HCEC 1CT (cell line): Measurements from ENCODE around the gene SLC25A25.

Experiments
- DNase-seq: peaks from one replicate; pipeline ENCODE4 v3.0.0-alpha.2; 2017

SLC25A25 gene

DNA sequence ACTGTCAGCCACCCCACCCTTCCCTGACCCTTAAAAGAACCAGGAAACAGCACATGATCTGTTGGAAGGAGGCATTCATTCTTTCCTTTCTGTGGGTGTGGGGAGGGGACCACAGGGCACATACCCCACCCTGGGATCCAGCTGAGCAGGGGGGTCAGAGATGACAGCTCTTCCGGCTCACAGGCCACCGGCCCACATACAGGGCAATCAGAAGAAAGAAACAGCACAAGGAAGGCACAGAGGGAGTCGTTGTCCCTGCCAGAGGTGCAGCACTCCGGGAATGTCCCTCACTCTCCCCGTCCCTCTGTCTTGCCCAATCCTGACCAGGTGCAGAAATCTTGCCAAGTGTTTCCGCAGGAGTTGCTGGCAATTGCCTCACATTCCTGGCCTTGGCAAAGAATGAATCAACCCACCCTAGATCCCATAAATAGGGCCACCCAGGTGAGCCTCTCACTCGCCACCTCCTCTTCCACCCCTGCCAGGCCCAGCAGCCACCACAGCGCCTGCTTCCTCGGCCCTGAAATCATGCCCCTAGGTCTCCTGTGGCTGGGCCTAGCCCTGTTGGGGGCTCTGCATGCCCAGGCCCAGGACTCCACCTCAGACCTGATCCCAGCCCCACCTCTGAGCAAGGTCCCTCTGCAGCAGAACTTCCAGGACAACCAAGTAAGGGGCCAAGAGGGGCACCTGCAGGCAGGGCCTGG, 81.1 kb downstream of the SLC25A25 start, which contains the start of gene LCN2:
LCN2 (plus strand) TSS at position 453 of the 701 bp plus-strand sequence; CDS start at position 526, 73 bp downstream.
- DNase-seq, result no peak

DNA sequence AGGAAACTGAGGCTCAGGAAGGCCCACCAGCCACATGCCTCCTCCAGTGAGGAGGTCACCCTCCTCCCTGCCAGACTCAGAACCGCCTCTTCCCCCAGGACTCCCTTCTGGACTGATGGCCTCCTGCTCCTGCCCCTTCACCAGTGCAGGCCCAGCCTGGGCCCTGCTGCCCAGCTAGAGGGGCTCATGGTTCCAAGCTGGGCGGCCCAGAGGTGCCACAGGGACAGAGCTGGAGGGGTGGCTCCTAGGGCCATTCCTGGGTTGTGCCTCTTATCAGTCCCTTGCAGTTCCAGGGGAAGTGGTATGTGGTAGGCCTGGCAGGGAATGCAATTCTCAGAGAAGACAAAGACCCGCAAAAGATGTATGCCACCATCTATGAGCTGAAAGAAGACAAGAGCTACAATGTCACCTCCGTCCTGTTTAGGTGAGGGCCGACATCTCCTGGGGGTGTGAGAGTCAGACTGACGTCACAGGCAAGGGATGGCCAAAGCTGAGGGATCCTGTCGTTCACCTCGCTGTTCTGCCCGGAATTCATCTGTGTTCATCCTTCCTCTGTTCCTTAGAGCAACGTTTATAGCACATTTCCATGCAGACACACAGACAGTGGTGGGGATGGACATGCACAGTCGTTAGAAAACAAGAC, 82.0 kb downstream of the SLC25A25 start:
- DNase-seq, result no peak

DNA sequence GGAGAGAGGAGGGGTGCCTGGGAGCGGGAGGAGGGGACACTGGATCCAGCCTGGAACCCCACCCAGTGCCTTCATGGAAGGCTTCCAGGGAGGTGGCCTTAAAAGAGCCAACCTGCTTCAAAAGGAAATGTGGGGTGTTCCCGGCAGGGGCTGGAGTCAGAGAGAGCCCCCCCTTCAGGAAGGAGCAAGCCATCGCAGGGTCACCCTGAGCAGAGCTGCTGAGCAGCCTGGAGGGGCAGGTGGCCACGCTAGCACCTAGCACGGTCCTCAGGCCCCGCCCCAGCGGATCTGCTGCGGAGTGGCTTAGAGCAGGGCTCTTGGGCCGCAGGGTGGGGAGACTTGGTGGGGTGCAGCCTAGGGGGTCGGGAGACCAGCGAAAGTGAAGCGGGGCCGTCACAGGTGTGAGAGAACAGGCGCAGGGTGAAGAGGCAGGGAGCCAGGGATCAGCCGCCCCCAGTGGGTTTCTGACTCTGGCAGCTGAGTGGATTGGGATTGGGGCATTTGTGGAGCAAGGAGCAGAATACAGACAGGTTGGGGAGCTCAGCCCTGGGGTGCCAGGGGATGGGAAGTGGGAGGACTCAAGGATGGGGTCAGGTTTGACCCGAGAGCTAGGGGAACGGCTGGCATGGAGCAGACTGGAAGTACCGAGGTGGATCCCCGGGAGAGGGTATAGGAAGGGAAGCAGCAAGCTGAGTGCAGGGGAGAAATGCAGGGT, 82.7 kb downstream of the SLC25A25 start:
- DNase-seq, result no peak

DNA sequence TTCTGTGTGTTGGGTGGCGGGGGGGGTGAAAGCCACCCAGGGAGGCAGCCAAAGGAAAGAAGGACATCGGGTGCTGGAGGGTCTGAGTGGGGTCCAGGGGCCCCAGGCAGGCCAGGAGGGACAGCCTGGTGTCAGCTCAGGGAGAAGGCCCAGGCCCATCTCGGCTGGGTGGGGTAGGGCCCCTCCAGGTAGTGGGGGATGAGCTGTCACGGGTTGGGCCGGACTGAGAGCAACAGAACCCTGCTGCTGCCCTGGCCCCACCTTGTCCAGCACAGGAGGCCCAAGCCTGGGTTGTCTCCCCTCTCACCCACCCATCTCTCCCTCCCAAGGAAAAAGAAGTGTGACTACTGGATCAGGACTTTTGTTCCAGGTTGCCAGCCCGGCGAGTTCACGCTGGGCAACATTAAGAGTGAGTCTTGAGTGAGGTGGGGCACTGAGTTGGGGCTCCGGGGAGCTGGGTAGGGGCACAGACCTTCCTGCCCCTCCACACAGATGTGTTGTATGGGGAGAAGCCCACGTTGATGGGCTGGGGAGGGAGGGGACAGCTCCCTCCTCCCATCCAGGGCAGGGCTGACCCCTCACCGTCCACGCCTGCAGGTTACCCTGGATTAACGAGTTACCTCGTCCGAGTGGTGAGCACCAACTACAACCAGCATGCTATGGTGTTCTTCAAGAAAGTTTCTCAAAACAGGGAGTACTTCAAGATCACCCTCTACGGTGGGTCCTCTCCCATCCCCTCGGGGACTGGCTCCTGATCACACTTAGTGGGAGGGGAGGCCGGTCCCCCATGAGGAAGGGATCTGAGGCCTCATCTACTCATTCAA, 83.5 kb downstream of the SLC25A25 start:
- no peak for DNase-seq

DNA sequence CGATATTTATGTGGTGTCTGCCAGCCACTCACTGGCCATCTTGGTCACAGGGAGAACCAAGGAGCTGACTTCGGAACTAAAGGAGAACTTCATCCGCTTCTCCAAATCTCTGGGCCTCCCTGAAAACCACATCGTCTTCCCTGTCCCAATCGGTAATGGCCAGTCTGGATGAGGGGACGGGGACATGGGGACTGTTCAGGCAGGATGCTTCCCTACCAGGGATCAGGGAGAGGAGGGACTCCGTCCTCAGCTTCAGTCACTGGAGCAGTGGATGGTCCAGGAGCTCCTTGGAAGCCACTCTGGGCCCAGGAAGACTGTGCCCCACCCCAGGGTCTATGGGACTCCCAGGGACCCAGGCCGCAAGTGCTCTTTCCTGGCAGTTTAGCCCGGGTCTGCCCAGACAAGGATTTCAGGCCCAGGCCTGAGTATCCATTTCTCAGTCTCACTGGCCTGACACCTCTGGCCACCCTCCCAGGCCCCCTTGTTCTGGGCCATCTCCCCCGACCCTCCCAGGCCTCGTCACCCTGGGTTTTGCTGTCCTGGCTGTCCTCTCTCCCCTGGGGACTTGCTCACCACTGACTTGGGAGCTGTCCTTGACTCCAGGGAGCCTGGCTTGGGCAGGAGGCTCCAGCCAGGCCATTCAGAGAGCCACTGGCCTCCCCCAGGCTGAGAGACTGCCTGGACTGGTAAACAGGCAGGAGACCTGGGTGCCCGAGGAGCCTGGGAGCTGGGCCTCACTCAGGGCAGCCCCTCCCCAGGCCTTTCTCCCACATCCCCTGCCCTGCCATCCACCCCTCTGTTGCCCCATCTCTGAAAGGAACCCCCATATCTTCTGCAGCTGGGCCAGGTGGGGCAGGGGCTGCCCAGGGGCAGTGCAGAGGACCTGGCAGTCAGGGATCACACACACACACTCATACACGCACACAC, 84.4 kb downstream of the SLC25A25 start:
- DNase-seq, result no peak

DNA sequence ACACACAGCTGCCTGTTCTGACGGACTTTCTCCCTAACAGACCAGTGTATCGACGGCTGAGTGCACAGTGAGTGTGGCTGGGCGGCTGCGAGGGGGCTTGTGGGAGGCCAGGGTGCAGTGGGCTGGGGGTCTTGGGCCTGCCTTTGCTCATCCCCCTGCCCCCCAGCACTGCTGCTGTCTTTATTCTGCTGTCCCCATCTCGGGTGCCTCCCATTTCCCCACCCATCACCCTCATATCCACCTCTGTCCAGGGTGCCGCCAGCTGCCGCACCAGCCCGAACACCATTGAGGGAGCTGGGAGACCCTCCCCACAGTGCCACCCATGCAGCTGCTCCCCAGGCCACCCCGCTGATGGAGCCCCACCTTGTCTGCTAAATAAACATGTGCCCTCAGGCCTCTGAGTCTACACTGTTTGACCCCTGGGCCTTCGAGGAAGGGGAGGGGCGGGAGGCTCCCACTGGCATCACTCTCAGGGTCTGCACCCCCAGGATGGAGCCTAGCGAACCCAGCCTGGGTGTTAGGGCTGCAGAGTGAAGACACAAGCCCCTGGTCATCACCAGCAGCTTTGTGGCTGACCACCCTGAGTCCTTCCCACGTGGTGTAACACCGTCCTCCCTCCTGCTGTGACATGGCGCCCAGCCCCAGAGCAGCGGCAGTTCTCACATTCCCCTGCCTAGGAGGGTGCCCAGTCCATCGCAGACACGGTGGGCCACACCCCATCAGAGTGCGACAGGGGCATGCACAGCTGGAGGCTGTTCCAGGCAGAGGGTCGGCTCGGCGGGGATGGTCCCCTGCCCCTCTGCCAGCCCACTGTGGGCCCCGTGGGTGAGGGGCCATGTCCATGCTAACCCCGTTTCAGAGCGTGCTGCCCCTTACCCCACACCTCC, 85.3 kb downstream of the SLC25A25 start:
- no peak for DNase-seq

DNA sequence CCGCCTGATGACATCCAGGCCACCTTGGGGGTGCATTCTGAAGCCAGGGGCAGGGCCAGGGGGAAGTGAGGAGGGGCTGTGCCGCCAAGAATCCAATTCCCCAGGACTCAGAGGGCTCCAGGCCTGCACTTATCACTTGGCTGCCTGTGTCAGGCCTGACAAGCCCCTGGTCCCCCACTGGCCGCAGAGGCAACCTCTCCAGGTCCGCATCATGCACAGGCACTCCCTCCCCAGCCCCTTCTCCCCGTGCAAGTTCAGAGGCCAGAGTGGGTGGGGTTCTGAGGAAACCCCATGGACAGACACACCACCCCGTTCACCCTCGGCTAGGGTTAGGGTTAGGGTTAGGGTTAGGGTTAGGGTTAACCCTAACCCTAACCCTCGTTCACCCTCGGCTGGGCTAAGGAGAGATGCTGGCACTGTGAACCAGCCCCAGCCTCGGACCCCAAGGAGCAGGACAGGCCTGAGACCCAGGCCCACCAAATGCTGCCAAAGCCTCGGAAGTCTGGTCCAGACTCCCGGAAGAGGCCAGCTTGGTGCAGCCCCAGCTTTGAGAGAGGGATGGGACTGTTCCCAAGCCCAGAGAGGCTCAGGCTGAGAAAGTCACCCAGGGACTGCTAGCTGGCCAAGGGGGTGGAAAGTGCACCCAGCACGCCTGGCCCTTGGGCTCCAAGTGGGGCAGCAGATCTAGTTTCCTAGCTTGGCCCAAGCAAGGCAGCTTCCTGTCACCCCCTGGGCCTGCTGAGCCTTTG, 86.1 kb downstream of the SLC25A25 start:
- DNase-seq, result no peak

DNA sequence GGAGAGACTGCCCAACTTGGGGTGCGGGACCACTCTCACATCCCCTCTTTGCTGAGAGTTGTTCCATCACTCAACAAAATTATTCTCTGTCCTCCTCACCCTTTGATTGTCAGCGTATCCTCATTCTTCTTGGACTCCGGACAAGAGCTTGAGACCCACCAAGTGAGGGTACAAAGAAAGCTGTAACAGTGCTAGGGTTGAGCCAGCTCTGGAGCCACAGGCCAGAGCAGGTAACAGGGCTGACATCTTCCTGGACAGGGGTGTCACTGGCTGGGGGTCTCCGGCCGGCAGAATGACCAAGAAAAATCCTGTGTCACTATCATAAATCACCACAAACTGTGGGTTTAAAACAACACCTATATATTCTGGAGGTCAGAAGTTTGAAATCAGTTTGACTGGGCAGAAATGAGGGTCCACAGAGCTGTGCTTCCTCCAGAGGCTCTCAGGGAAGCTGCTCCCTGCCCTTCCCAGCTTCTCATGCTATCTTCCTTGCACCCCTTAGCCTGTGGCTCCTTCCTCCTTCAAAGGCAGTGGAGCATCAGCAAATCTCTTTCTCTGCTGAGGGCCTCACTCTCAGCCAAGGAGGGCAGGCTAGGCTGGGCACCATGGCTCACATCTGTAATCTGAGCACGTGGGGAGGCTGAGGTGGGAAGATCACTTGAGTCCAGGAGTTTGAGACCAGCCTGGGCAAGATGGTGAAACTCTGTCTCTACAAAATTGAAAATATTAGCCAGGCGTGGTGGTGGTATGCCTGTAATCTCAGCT, 87.9 kb downstream of the SLC25A25 start:
- no peak for DNase-seq
